Neural crest cell (in vitro differentiated cells): Measurements from ENCODE around the gene SLC36A2. TPM values are rescaled to one million over a fixed set of nuclear protein-coding genes. Genes with fewer than 3 reads are reported as not detected.
A peak's percentile ranks its signal among the peaks of the same experiment; 100 is the strongest.

Experiments used
- DNase-seq: peaks from one replicate; pipeline ENCODE4 v3.0.0; 2021; ENCODE audit warnings: low read depth, mixed read lengths, low spot score
- H3K27ac Mint-ChIP-seq: one replicate; pipeline ENCODE4 v1.8.0; 2021; ENCODE audit warnings: mild to moderate bottlenecking, mixed read lengths; ENCODE audit not compliant: unreplicated experiment
- H3K27me3 Mint-ChIP-seq: 2 replicates; pipeline ENCODE4 v1.8.0; 2021; ENCODE audit warnings: low read depth, mild to moderate bottlenecking, mixed read lengths
- H3K36me3 Mint-ChIP-seq: 2 replicates; pipeline ENCODE4 v1.8.0; 2021; ENCODE audit warnings: low read depth, mild to moderate bottlenecking, mixed read lengths
- H3K4me1 Mint-ChIP-seq: 2 replicates; pipeline ENCODE4 v1.8.0; 2021; ENCODE audit warnings: mixed read lengths
- H3K4me3 Mint-ChIP-seq: one replicate; pipeline ENCODE4 v1.8.0; 2021; ENCODE audit warnings: mild to moderate bottlenecking, mixed read lengths
- H3K9me3 Mint-ChIP-seq: 2 replicates; pipeline ENCODE4 v1.8.0; 2021; ENCODE audit warnings: mixed read lengths
- total RNA-seq: library from RNA; stranded (reverse); gene quantifications from 2 replicates; pipeline ENCODE4 v1.2.1, GENCODE V29; 2021
- TF ChIP-seq, protein P1 (sequence below): fragments of 200-600 bp; sonication (generic); conservative IDR thresholded peaks from 2 replicates; pipeline ENCODE4 v1.5.0; 2021; ENCODE audit warnings: antibody characterized with exemption, mild to moderate bottlenecking

SLC36A2 gene
- total RNA-seq, 1 donor from 2014 or later = not detected

DNA sequence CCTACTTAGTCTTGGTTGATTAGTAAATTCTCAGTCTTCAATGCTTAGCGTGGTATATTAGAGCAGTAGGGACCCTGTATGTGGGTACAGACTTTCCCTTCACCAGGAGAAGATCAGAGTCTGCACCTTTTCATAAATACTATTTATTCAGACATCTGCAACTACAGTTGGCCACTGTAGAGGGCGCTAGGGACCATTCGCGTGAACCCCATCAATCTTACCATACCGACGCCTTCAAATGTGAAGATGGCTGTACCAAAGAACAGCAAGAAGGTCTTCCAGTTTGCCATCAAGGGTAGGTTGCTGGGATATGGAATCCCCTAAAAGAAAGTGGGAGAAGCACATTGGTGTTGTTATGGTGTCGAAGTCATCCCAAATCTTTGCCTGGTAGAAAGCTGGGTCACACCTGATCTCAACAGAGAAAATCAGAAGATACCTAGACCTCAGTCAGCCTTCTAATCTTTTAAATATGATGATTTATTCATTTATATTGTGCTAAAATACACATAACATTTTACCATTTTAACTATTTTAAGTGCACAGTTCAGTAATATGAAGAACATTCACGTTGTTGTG is 62.9 kb downstream of the SLC36A2 start:
- H3K4me3 Mint-ChIP-seq = no peak overlapping the region
- TF ChIP-seq, protein P1, sequence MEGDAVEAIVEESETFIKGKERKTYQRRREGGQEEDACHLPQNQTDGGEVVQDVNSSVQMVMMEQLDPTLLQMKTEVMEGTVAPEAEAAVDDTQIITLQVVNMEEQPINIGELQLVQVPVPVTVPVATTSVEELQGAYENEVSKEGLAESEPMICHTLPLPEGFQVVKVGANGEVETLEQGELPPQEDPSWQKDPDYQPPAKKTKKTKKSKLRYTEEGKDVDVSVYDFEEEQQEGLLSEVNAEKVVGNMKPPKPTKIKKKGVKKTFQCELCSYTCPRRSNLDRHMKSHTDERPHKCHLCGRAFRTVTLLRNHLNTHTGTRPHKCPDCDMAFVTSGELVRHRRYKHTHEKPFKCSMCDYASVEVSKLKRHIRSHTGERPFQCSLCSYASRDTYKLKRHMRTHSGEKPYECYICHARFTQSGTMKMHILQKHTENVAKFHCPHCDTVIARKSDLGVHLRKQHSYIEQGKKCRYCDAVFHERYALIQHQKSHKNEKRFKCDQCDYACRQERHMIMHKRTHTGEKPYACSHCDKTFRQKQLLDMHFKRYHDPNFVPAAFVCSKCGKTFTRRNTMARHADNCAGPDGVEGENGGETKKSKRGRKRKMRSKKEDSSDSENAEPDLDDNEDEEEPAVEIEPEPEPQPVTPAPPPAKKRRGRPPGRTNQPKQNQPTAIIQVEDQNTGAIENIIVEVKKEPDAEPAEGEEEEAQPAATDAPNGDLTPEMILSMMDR = peak; percentile 27
- DNase-seq = no peak
- H3K4me1 Mint-ChIP-seq = no peaks in the 10 kb centered on the region
- H3K27me3 Mint-ChIP-seq = peaks cover 4% of the 10 kb centered on the region
- no peak overlapping the region for H3K27ac Mint-ChIP-seq
- H3K36me3 Mint-ChIP-seq = no peaks in the 10 kb centered on the region
- H3K9me3 Mint-ChIP-seq = no peaks in the 10 kb centered on the region

DNA sequence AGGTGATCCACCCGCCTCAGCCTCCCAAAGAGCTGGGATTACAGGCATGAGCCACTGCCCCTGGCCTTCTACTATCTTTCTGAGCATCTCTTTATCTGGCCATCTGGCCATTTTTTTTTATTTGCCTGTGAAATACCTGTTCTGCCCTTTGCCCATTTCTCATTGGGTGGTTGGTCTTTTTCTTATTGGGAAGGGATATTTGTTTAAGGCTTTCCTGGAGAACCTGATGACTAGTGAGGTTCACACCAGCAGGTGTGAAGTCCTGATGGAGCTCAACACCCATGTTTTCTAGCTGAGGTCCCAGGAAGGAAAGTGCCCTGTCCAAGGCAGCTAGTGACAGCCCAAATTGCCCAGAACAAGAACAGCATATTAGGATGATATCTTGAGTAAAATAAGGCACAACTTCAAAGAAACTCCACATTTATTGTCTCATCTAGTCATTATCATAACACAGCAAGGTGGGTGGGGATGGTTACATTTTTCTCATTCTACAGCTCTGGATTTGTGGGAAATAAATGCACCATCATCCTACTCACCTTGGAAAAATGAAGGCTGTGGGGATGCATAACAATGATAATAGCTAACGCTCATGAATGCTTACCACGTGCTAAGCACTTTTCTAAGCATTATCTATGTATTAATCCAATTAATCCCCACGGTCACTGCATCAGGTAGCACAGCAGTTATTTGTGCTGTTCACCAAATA is 64.1 kb downstream of the SLC36A2 start:
- TF ChIP-seq, protein P1 = no peak
- Mint-ChIP-seq H3K36me3 (no peaks in the 10 kb centered on the region), H3K27ac (no peak overlapping the region), H3K4me3 (no peak overlapping the region), H3K4me1 (no peaks in the 10 kb centered on the region), H3K27me3 (peaks cover 4% of the 10 kb centered on the region), H3K9me3 (no peaks in the 10 kb centered on the region)
- no peak for DNase-seq

DNA sequence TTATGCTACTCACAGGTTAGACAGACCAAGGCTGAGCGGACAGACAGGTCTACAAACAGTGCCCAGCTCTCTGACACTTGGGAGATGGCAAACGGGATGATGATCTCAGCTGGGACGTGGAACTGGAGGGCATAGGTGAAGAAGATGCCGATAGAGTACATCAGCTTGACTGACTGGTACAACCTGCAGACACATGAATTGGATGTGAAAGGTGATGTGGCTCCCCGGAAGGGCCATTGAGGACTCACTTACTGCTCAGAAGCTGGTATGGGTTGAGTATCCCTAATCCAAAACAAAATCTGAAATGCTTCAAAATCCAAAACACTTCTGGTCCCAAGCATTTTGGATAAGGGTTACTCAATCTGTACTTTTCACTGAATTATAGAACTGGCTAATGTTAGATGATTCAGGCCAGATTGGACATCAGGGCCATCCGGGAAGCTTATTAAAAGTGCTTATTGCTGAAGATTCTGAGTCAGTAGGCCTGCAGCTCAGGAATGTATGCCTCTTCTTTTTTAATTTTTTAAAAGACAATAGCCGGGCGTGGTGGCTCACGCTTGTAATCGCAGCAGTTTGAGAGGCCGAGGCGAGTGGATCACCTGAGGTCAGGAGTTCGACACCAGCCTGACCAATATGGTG is 66.2 kb downstream of the SLC36A2 start:
- Mint-ChIP-seq H3K4me3 (no peak overlapping the region), H3K27me3 (peaks cover 4% of the 10 kb centered on the region), H3K9me3 (no peaks in the 10 kb centered on the region), H3K36me3 (no peaks in the 10 kb centered on the region), H3K4me1 (no peaks in the 10 kb centered on the region), H3K27ac (no peak overlapping the region)
- TF ChIP-seq, protein P1 = no peak
- no peak for DNase-seq

DNA sequence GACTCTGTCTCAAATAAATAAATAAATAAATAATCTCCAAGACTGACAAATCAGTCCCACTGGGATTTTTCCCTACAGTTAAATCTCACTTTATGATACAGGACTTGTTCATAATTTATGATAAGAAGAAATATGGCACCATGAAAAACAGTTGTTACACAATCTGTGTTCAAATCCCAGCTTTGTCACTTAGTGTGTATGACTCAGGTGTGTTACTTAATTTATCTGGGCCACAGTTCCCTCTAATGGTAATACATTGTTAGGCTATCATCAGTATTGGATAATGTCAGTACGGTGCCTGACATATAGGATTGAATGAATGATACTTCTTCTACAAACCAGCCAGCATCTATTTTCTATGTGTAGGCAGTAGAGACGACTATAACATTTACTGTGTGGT is 66.9 kb downstream of the SLC36A2 start:
- Mint-ChIP-seq H3K36me3 (no peaks in the 10 kb centered on the region), H3K27ac (no peak overlapping the region), H3K27me3 (peaks cover 4% of the 10 kb centered on the region), H3K4me3 (no peak overlapping the region), H3K9me3 (no peaks in the 10 kb centered on the region), H3K4me1 (no peaks in the 10 kb centered on the region)
- TF ChIP-seq, protein P1 = no peak
- no peak for DNase-seq

DNA sequence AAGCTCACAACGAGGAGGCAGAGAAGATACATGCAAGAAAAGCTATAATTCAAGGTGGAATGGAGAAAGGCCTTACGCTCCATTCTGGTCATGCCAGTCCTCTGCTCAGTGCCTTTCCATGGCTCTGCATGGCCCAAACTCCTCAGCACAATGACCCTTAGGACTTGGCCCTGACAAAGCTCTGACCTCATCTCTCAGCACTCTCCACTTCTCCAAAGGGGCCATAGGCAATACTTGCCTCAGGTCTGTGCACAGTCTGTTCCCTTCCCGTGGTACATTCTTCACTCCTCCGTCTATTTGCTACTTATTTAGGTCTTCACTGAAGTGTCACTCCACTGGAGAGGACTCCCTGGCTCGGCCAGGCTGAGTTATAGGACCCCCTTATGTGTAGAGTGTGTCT is 68.5 kb downstream of the SLC36A2 start:
- no peak overlapping the region for H3K27ac Mint-ChIP-seq
- H3K4me1 Mint-ChIP-seq = no peaks in the 10 kb centered on the region
- TF ChIP-seq, protein P1 = no peak
- H3K4me3 Mint-ChIP-seq = no peak overlapping the region
- no peaks in the 10 kb centered on the region for H3K27me3 Mint-ChIP-seq
- no peaks in the 10 kb centered on the region for H3K9me3 Mint-ChIP-seq
- H3K36me3 Mint-ChIP-seq = no peaks in the 10 kb centered on the region
- DNase-seq = no peak
